ENCODE data around the gene AKAP17A.

DNA sequence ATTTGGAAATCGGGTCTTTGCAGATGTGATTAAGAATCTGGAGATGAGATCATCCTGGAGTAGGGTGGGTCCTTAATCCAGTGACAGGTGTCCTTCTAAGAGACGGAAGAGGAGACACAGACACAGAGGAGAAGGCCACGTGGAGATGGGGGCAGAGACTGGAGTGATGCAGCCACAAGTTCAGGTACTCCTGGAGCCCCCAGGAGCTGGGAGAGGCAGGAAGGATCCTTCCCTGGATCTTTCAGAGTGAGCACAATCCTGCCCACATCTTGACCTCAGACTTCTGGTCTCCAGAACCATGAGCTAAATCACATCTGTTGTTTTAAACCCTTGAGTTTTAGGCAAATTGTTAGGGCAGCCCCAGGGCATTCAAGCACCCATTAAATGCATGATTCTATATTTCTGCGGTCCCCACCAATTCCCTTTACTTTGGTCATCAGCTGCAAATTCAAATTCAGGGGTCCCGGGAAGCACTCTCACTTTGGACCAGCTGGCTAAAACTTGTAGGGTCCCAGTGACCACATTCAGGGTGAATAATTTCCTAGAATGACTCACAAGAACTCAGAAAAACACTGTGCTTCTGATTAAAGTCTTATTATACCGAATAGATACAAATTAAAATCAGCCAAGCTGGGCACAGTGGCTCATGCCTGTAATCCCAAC lies 12.8 kb upstream of the AKAP17A start:
- TF ChIP-seq, protein P1, sequence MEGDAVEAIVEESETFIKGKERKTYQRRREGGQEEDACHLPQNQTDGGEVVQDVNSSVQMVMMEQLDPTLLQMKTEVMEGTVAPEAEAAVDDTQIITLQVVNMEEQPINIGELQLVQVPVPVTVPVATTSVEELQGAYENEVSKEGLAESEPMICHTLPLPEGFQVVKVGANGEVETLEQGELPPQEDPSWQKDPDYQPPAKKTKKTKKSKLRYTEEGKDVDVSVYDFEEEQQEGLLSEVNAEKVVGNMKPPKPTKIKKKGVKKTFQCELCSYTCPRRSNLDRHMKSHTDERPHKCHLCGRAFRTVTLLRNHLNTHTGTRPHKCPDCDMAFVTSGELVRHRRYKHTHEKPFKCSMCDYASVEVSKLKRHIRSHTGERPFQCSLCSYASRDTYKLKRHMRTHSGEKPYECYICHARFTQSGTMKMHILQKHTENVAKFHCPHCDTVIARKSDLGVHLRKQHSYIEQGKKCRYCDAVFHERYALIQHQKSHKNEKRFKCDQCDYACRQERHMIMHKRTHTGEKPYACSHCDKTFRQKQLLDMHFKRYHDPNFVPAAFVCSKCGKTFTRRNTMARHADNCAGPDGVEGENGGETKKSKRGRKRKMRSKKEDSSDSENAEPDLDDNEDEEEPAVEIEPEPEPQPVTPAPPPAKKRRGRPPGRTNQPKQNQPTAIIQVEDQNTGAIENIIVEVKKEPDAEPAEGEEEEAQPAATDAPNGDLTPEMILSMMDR (IDR thresholded peaks at IDR 0.05; ENCODE audit: low read depth, low read length, missing input control), result no peak
- no peak for TF ChIP-seq RXRA (IDR thresholded peaks at IDR 0.05)
- TF ChIP-seq RAD21 (IDR thresholded peaks at IDR 0.05), result no peak
